Astrocyte (in vitro differentiated cells and primary cell): ENCODE results near the gene CRHR1. TPM values are rescaled to one million over a fixed set of nuclear protein-coding genes. Genes with fewer than 3 reads are reported as not detected.

Experiments used
- DNase-seq: peaks from one replicate; pipeline ENCODE4 v3.0.0-alpha.2; 2010; ENCODE audit warnings: low read depth
- FAIRE-seq: peaks from 2 replicates; lab custom pipeline; 2011; peaks lifted over from hg19 to GRCh38; lab: Jason Lieb, UNC
- H2AFZ ChIP-seq: 2 replicates; pipeline ENCODE4 v1.6.0; 2012; ENCODE audit warnings: low read depth, low read length, inconsistent platforms
- H3K27ac ChIP-seq: 2 replicates; pipeline ENCODE4 v1.5.1; 2011; ENCODE audit warnings: low read depth, low read length, inconsistent platforms
- H3K27me3 ChIP-seq: 2 replicates; pipeline ENCODE4 v1.6.0; 2011; ENCODE audit warnings: low read length, inconsistent platforms; ENCODE audit not compliant: insufficient read depth
- H3K36me3 ChIP-seq: 2 replicates; pipeline ENCODE4 v1.5.1; 2011; ENCODE audit warnings: low read length, inconsistent platforms; ENCODE audit not compliant: insufficient read depth
- H3K4me1 ChIP-seq: 2 replicates; pipeline ENCODE4 v1.5.1; 2011; ENCODE audit warnings: low read length, inconsistent platforms; ENCODE audit not compliant: insufficient read depth
- H3K4me2 ChIP-seq: 2 replicates; pipeline ENCODE4 v1.6.0; 2012; ENCODE audit warnings: low read length, inconsistent platforms
- H3K4me3 ChIP-seq: 2 replicates; pipeline ENCODE4 v1.5.1; 2011; ENCODE audit warnings: low read depth, mild to moderate bottlenecking, low read length, inconsistent platforms; ENCODE audit not compliant: insufficient read depth
- H3K79me2 ChIP-seq: 2 replicates; pipeline ENCODE4 v1.6.0; 2012; ENCODE audit warnings: mild to moderate bottlenecking, low read length, inconsistent platforms; ENCODE audit not compliant: insufficient read depth
- H3K9ac ChIP-seq: 2 replicates; pipeline ENCODE4 v1.6.0; 2012; ENCODE audit warnings: mild to moderate bottlenecking, low read length, inconsistent platforms
- H3K9me3 ChIP-seq: 2 replicates; pipeline ENCODE4 v1.5.1; 2012; ENCODE audit warnings: low read depth, mild to moderate bottlenecking, low read length, inconsistent platforms; ENCODE audit not compliant: insufficient read depth
- H4K20me1 ChIP-seq: 2 replicates; pipeline ENCODE4 v1.6.0; 2012; ENCODE audit warnings: low read length, inconsistent platforms; ENCODE audit not compliant: insufficient read depth
- H3K27ac Mint-ChIP-seq: one replicate; pipeline ENCODE4 v1.8.0; 2021; ENCODE audit warnings: mild to moderate bottlenecking, mixed read lengths; ENCODE audit not compliant: unreplicated experiment
- H3K27me3 Mint-ChIP-seq: one replicate; pipeline ENCODE4 v1.8.0; 2021; ENCODE audit warnings: low read depth, mixed read lengths; ENCODE audit not compliant: unreplicated experiment
- H3K36me3 Mint-ChIP-seq: one replicate; pipeline ENCODE4 v1.8.0; 2021; ENCODE audit warnings: low read depth, mixed read lengths; ENCODE audit not compliant: unreplicated experiment
- H3K4me1 Mint-ChIP-seq: one replicate; pipeline ENCODE4 v1.8.0; 2021; ENCODE audit warnings: low read depth, mixed read lengths; ENCODE audit not compliant: unreplicated experiment
- H3K4me3 Mint-ChIP-seq: one replicate; pipeline ENCODE4 v1.8.0; 2021; ENCODE audit warnings: mild to moderate bottlenecking, moderate library complexity, mixed read lengths; ENCODE audit not compliant: unreplicated experiment
- H3K9me3 Mint-ChIP-seq: one replicate; pipeline ENCODE4 v1.8.0; 2021; ENCODE audit warnings: mild to moderate bottlenecking, mixed read lengths; ENCODE audit not compliant: unreplicated experiment
- CTCF ChIP-seq: IDR thresholded peaks from 2 replicates; pipeline ENCODE4 v1.5.1; 2011; ENCODE audit warnings: low read depth, mild to moderate bottlenecking, inconsistent platforms, low read length, moderate library complexity; ENCODE audit not compliant: insufficient read depth
- EZH2 ChIP-seq: IDR thresholded peaks from 2 replicates; pipeline ENCODE4 v1.6.1; 2012; ENCODE audit warnings: mild to moderate bottlenecking, low read length, inconsistent platforms; ENCODE audit not compliant: insufficient read depth
- total RNA-seq: library from RNA; stranded (reverse); gene quantifications from 2 replicates; pipeline ENCODE4 v1.2.1, GENCODE V29; 2021

The CRHR1 gene
- total RNA-seq, 1 donor from 2014 or later: 0.20 TPM

DNA sequence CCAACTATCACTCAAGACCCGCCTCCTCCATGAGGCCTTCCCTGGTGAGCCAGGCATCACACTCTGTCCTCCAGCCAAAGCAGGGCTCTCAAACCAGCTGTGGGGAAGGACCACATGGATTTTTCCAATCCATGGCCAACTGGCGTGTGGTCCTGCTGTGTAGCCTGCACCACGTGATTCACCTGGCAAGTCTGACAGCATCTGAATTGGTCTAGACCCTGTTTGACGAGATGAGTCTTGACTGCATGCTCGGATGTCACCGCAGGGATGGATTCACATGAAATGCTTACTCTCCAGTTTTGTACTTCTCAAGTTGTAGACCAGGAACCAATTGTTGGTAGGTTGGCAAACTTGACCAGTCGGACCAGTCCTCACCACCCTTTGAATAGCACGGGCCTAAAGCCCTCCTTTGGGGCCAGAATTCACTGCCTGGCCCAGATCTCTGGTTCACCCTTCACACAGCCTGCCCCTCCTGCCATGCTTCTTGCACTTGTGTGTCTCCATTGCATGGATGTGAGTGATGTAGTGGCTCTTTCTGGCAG, 9.9 kb downstream of the CRHR1 start:
- Histone ChIP-seq H3K27ac (no peak overlapping the region), H3K9ac (no peak overlapping the region), H2AFZ (no peak overlapping the region), H3K4me2 (no peak overlapping the region), H3K79me2 (no peaks in the 10 kb centered on the region), H3K27me3 (peaks cover 24% of the 10 kb centered on the region), H4K20me1 (no peaks in the 10 kb centered on the region), H3K9me3 (no peaks in the 10 kb centered on the region), H3K4me1 (no peaks in the 10 kb centered on the region), H3K4me3 (no peak overlapping the region), H3K36me3 (no peaks in the 10 kb centered on the region)
- peaks cover 1% of the 10 kb centered on the region for H3K9me3 Mint-ChIP-seq
- no peak for TF ChIP-seq CTCF
- no peak for TF ChIP-seq EZH2
- H3K4me1 Mint-ChIP-seq: no peaks in the 10 kb centered on the region
- FAIRE-seq (no peak), DNase-seq (no peak)
- no peak overlapping the region for H3K27ac Mint-ChIP-seq
- peaks cover 4% of the 10 kb centered on the region for H3K36me3 Mint-ChIP-seq
- H3K4me3 Mint-ChIP-seq: no peak overlapping the region
- H3K27me3 Mint-ChIP-seq: peaks cover 67% of the 10 kb centered on the region

- Mint-ChIP-seq H3K27ac (no peak overlapping the region), H3K9me3 (peaks cover 1% of the 10 kb centered on the region), H3K4me3 (no peak overlapping the region), H3K4me1 (no peaks in the 10 kb centered on the region), H3K36me3 (peaks cover 4% of the 10 kb centered on the region), H3K27me3 (peaks cover 61% of the 10 kb centered on the region)
- Histone ChIP-seq H2AFZ (no peak overlapping the region), H3K36me3 (no peaks in the 10 kb centered on the region), H3K4me3 (no peak overlapping the region), H3K27me3 (peaks cover 26% of the 10 kb centered on the region), H3K4me2 (no peak overlapping the region), H3K4me1 (no peaks in the 10 kb centered on the region), H3K9ac (no peak overlapping the region), H3K27ac (no peak overlapping the region), H3K79me2 (no peaks in the 10 kb centered on the region), H3K9me3 (no peaks in the 10 kb centered on the region), H4K20me1 (no peaks in the 10 kb centered on the region)
- FAIRE-seq (no peak), DNase-seq (no peak)
- TF ChIP-seq CTCF (no peak), EZH2 (no peak)
These were observed 10.7 kb downstream of the CRHR1 start for GRCh38 chr17:45794840-45795239.

DNA sequence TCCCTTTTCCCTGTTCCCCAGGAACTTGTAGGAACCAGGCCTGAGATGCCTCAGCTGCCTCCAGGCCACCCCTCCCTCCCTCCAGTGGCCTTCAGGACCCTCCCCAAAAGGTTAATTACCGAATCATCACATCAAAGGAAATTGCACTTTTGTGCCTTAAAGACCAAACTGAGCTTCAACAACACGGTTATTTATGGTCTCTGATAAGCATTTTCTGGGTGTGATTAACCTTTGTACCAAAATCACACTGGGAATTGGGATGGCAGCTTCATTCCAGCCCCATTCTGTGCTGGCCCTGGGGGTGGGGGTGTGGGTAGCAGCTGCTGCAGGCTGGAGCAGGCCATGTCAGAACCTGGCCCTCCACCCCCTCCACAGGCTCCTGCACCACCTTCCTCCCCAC, 16.7 kb downstream of the CRHR1 start:
- Histone ChIP-seq H3K4me1 (no peaks in the 10 kb centered on the region), H3K9ac (no peak overlapping the region), H3K4me2 (no peak overlapping the region), H3K9me3 (no peaks in the 10 kb centered on the region), H3K36me3 (no peaks in the 10 kb centered on the region), H3K79me2 (no peaks in the 10 kb centered on the region), H2AFZ (no peak overlapping the region), H4K20me1 (no peaks in the 10 kb centered on the region), H3K27ac (no peak overlapping the region), H3K27me3 (peaks cover 20% of the 10 kb centered on the region), H3K4me3 (no peak overlapping the region)
- DNase-seq (no peak), FAIRE-seq (no peak)
- TF ChIP-seq CTCF (no peak), EZH2 (no peak)
- Mint-ChIP-seq H3K36me3 (no peaks in the 10 kb centered on the region), H3K4me1 (no peaks in the 10 kb centered on the region), H3K9me3 (peaks cover 2% of the 10 kb centered on the region), H3K27me3 (peaks cover 60% of the 10 kb centered on the region), H3K4me3 (no peak overlapping the region), H3K27ac (no peak overlapping the region)
